ENCODE measurements around the gene MIOX.
A peak's percentile ranks its signal among the peaks of the same experiment; 100 is the strongest.

MIOX gene

GRCh38 chr22:50464451-50464850 is 22.2 kb upstream of the MIOX start:
- H3K27ac Mint-ChIP-seq = no peak overlapping the region
- peaks cover 30% of the 10 kb centered on the region for H3K4me1 Mint-ChIP-seq (ENCODE audit: low read depth)
- H3K4me3 Mint-ChIP-seq = no peak overlapping the region
- peaks cover 26% of the 10 kb centered on the region for H3K36me3 Mint-ChIP-seq (ENCODE audit: low read depth)
- no peaks in the 10 kb centered on the region for H3K27me3 Mint-ChIP-seq
- no peaks in the 10 kb centered on the region for H3K9me3 Mint-ChIP-seq

- Mint-ChIP-seq H3K27ac (no peak overlapping the region), H3K27me3 (no peaks in the 10 kb centered on the region), H3K36me3 (ENCODE audit: low read depth) (peaks cover 25% of the 10 kb centered on the region), H3K4me1 (ENCODE audit: low read depth) (peaks cover 38% of the 10 kb centered on the region), H3K9me3 (no peaks in the 10 kb centered on the region), H3K4me3 (no peak overlapping the region)
Measured at GRCh38 chr22:50465066-50465930, 21.4 kb upstream of the MIOX start.

GRCh38 chr22:50467341-50467740 is 19.3 kb upstream of the MIOX start:
- no peak overlapping the region for H3K27ac Mint-ChIP-seq

GRCh38 chr22:50467773-50468440 is 18.8 kb upstream of the MIOX start:
- H3K27me3 Mint-ChIP-seq = no peaks in the 10 kb centered on the region
- no peaks in the 10 kb centered on the region for H3K9me3 Mint-ChIP-seq
- peaks cover 64% of the 10 kb centered on the region for H3K4me1 Mint-ChIP-seq (ENCODE audit: low read depth)
- no peak overlapping the region for H3K27ac Mint-ChIP-seq
- H3K36me3 Mint-ChIP-seq (ENCODE audit: low read depth) = peaks cover 18% of the 10 kb centered on the region
- peak overlapping the region; percentile 62 for H3K4me3 Mint-ChIP-seq

More at GRCh38 chr22:50467341-50467740, 19.3 kb upstream of the MIOX start:
- Mint-ChIP-seq H3K9me3 (no peaks in the 10 kb centered on the region), H3K36me3 (ENCODE audit: low read depth) (peaks cover 19% of the 10 kb centered on the region), H3K27me3 (no peaks in the 10 kb centered on the region), H3K4me1 (ENCODE audit: low read depth) (peaks cover 59% of the 10 kb centered on the region), H3K4me3 (no peak overlapping the region)

GRCh38 chr22:50468626-50469025 is 18.0 kb upstream of the MIOX start:
- H3K36me3 Mint-ChIP-seq (ENCODE audit: low read depth) = peaks cover 14% of the 10 kb centered on the region
- H3K9me3 Mint-ChIP-seq = no peaks in the 10 kb centered on the region
- H3K27ac Mint-ChIP-seq = peak overlapping the region; percentile 31
- peaks cover 71% of the 10 kb centered on the region for H3K4me1 Mint-ChIP-seq (ENCODE audit: low read depth)
- no peaks in the 10 kb centered on the region for H3K27me3 Mint-ChIP-seq
- peak overlapping the region; percentile 62 for H3K4me3 Mint-ChIP-seq

- Mint-ChIP-seq H3K4me1 (ENCODE audit: low read depth) (peaks cover 77% of the 10 kb centered on the region), H3K9me3 (no peaks in the 10 kb centered on the region), H3K36me3 (ENCODE audit: low read depth) (peaks cover 14% of the 10 kb centered on the region), H3K27me3 (no peaks in the 10 kb centered on the region), H3K4me3 (peak overlapping the region; percentile 62), H3K27ac (peak overlapping the region; percentile 92)
Measured at GRCh38 chr22:50469377-50470305, 17.0 kb upstream of the MIOX start.

- Mint-ChIP-seq H3K4me1 (ENCODE audit: low read depth) (peaks cover 77% of the 10 kb centered on the region), H3K4me3 (peak overlapping the region; percentile 62), H3K27ac (peak overlapping the region; percentile 92), H3K27me3 (no peaks in the 10 kb centered on the region), H3K9me3 (no peaks in the 10 kb centered on the region), H3K36me3 (ENCODE audit: low read depth) (peaks cover 14% of the 10 kb centered on the region)
Measured at GRCh38 chr22:50470491-50470890, 16.2 kb upstream of the MIOX start.

GRCh38 chr22:50471197-50471847 is 15.3 kb upstream of the MIOX start:
- peaks cover 76% of the 10 kb centered on the region for H3K4me1 Mint-ChIP-seq (ENCODE audit: low read depth)
- peak overlapping the region; percentile 92 for H3K27ac Mint-ChIP-seq
- peaks cover 8% of the 10 kb centered on the region for H3K36me3 Mint-ChIP-seq (ENCODE audit: low read depth)
- no peaks in the 10 kb centered on the region for H3K27me3 Mint-ChIP-seq
- no peaks in the 10 kb centered on the region for H3K9me3 Mint-ChIP-seq
- peak overlapping the region; percentile 62 for H3K4me3 Mint-ChIP-seq

GRCh38 chr22:50471962-50472361 is 14.7 kb upstream of the MIOX start:
- peak overlapping the region; percentile 26 for H3K27ac Mint-ChIP-seq

GRCh38 chr22:50473088-50473487 is 13.6 kb upstream of the MIOX start:
- peak overlapping the region; percentile 93 for H3K4me3 Mint-ChIP-seq
- peaks cover 61% of the 10 kb centered on the region for H3K4me1 Mint-ChIP-seq (ENCODE audit: low read depth)
- H3K36me3 Mint-ChIP-seq (ENCODE audit: low read depth) = no peaks in the 10 kb centered on the region
- H3K9me3 Mint-ChIP-seq = no peaks in the 10 kb centered on the region
- no peaks in the 10 kb centered on the region for H3K27me3 Mint-ChIP-seq
- peak overlapping the region; percentile 85 for H3K27ac Mint-ChIP-seq

More at GRCh38 chr22:50471962-50472361, 14.7 kb upstream of the MIOX start:
- no peaks in the 10 kb centered on the region for H3K27me3 Mint-ChIP-seq
- no peaks in the 10 kb centered on the region for H3K9me3 Mint-ChIP-seq
- peak overlapping the region; percentile 35 for H3K4me3 Mint-ChIP-seq
- peaks cover 69% of the 10 kb centered on the region for H3K4me1 Mint-ChIP-seq (ENCODE audit: low read depth)
- H3K36me3 Mint-ChIP-seq (ENCODE audit: low read depth) = peaks cover 2% of the 10 kb centered on the region

GRCh38 chr22:50473855-50474671 is 12.6 kb upstream of the MIOX start:
- Mint-ChIP-seq H3K27me3 (no peaks in the 10 kb centered on the region), H3K4me1 (ENCODE audit: low read depth) (peaks cover 51% of the 10 kb centered on the region), H3K9me3 (no peaks in the 10 kb centered on the region), H3K27ac (peak overlapping the region; percentile 85), H3K36me3 (ENCODE audit: low read depth) (no peaks in the 10 kb centered on the region), H3K4me3 (peak overlapping the region; percentile 93)

- H3K27ac Mint-ChIP-seq = peak within 1 kb of the TSS; percentile 85
- peak within 1 kb of the TSS; percentile 93 for H3K4me3 Mint-ChIP-seq
- no peaks in the 10 kb centered on the region for H3K36me3 Mint-ChIP-seq (ENCODE audit: low read depth)
- no peaks in the 10 kb centered on the region for H3K9me3 Mint-ChIP-seq
- H3K4me1 Mint-ChIP-seq (ENCODE audit: low read depth) = peaks cover 43% of the 10 kb centered on the region
- H3K27me3 Mint-ChIP-seq = peaks cover 5% of the 10 kb centered on the region
Measured at GRCh38 chr22:50474710-50475651, 11.7 kb upstream of the MIOX start, which contains the start of gene SBF1. Gene SBF1 (minus strand): TSS chr22:50475035. CDS start chr22:50474840, 195 bp downstream.

- H3K4me3 Mint-ChIP-seq = peak overlapping the region; percentile 69
- no peaks in the 10 kb centered on the region for H3K36me3 Mint-ChIP-seq (ENCODE audit: low read depth)
- H3K9me3 Mint-ChIP-seq = no peaks in the 10 kb centered on the region
- peaks cover 10% of the 10 kb centered on the region for H3K27me3 Mint-ChIP-seq
- peaks cover 40% of the 10 kb centered on the region for H3K4me1 Mint-ChIP-seq (ENCODE audit: low read depth)
- H3K27ac Mint-ChIP-seq = peak overlapping the region; percentile 36
Measured at GRCh38 chr22:50475652-50476002, 11.0 kb upstream of the MIOX start.

Measured in stimulated activated naive CD8-positive, alpha-beta T cell treated with anti-CD3 and anti-CD28 coated beads, Interleukin-15, Interleukin-2, amounts not matched to agents 100 ng/mL and 50 ng/mL, for 24 hours (primary cell).